Parathyroid adenoma (tissue), 2 donors: Measurements from ENCODE around the gene PNPLA3.

Source experiments
- H2AFZ ChIP-seq: fragments of 300-600 bp; sonication (generic); one replicate; pipeline ENCODE4 v1.7.0; 2017; ENCODE audit warnings: antibody characterized with exemption, mild to moderate bottlenecking
- H3K27ac ChIP-seq: fragments of 300-600 bp; sonication (generic); one replicate; pipeline ENCODE4 v1.7.0; 2017
- H3K27me3 ChIP-seq: fragments of 300-600 bp; sonication (generic); one replicate; pipeline ENCODE4 v1.7.0; 2017; ENCODE audit warnings: low read length; ENCODE audit not compliant: control insufficient read depth, insufficient read depth
- H3K36me3 ChIP-seq: fragments of 300-600 bp; sonication (generic); one replicate; pipeline ENCODE4 v1.7.0; 2017; ENCODE audit warnings: low read length; ENCODE audit not compliant: control insufficient read depth, insufficient read depth
- H3K4me1 ChIP-seq: fragments of 300-600 bp; sonication (generic); one replicate; pipeline ENCODE4 v1.7.0; 2017; ENCODE audit warnings: control low read depth
- H3K4me2 ChIP-seq: fragments of 300-600 bp; sonication (generic); one replicate; pipeline ENCODE4 v1.7.0; 2017; ENCODE audit warnings: low read length
- H3K4me3 ChIP-seq: fragments of 300-600 bp; sonication (generic); one replicate; pipeline ENCODE4 v1.7.0; 2017; ENCODE audit warnings: low read depth, low read length
- H3K79me2 ChIP-seq: fragments of 300-600 bp; sonication (generic); one replicate; pipeline ENCODE4 v1.7.0; 2017; ENCODE audit warnings: control low read depth
- H3K9ac ChIP-seq: fragments of 300-600 bp; sonication (generic); one replicate; pipeline ENCODE4 v1.7.0; 2017; ENCODE audit warnings: mild to moderate bottlenecking
- H3K9me3 ChIP-seq: fragments of 300-600 bp; sonication (generic); one replicate; pipeline ENCODE4 v1.7.0; 2017; ENCODE audit warnings: low read length; ENCODE audit not compliant: control insufficient read depth
- CTCF ChIP-seq: fragments of 300-600 bp; sonication (generic); IDR thresholded peaks from one replicate; pipeline ENCODE4 v1.7.0; 2017; ENCODE audit warnings: antibody characterized with exemption, mild to moderate bottlenecking
- donor health status: primary hyperparathyroidism.

The PNPLA3 gene

GRCh38 chr22:43893266-43893665 is 30.3 kb upstream of the PNPLA3 start:
- peaks cover 4% of the 10 kb centered on the region for H3K27me3 ChIP-seq

GRCh38 chr22:43894122-43894521 is 29.5 kb upstream of the PNPLA3 start:
- H3K4me3 ChIP-seq: no peak overlapping the region
- H3K27ac ChIP-seq: no peak overlapping the region
- no peaks in the 10 kb centered on the region for H3K4me1 ChIP-seq
- peaks cover 4% of the 10 kb centered on the region for H3K27me3 ChIP-seq
- H3K4me2 ChIP-seq: no peak overlapping the region
- no peak overlapping the region for H3K9ac ChIP-seq
- H3K36me3 ChIP-seq: no peaks in the 10 kb centered on the region
- H2AFZ ChIP-seq: no peak overlapping the region
- no peak for TF ChIP-seq CTCF
- H3K9me3 ChIP-seq: no peaks in the 10 kb centered on the region
- H3K79me2 ChIP-seq: no peaks in the 10 kb centered on the region

More at GRCh38 chr22:43893266-43893665, 30.3 kb upstream of the PNPLA3 start:
- Histone ChIP-seq H3K27ac (no peak overlapping the region), H3K4me3 (no peak overlapping the region), H3K9me3 (no peaks in the 10 kb centered on the region), H3K4me1 (no peaks in the 10 kb centered on the region), H3K36me3 (no peaks in the 10 kb centered on the region), H3K79me2 (no peaks in the 10 kb centered on the region), H3K9ac (no peak overlapping the region), H2AFZ (no peak overlapping the region), H3K4me2 (no peak overlapping the region)
- no peak for TF ChIP-seq CTCF

GRCh38 chr22:43895986-43896645 is 27.5 kb upstream of the PNPLA3 start:
- no peak for TF ChIP-seq CTCF
- no peak overlapping the region for H3K4me2 ChIP-seq
- H3K4me1 ChIP-seq: no peaks in the 10 kb centered on the region
- no peaks in the 10 kb centered on the region for H3K9me3 ChIP-seq
- H3K4me3 ChIP-seq: no peak overlapping the region
- no peak overlapping the region for H3K27ac ChIP-seq
- H2AFZ ChIP-seq: no peak overlapping the region
- H3K36me3 ChIP-seq: no peaks in the 10 kb centered on the region
- no peaks in the 10 kb centered on the region for H3K79me2 ChIP-seq
- no peak overlapping the region for H3K9ac ChIP-seq
- no peaks in the 10 kb centered on the region for H3K27me3 ChIP-seq

GRCh38 chr22:43897751-43898261 is 25.8 kb upstream of the PNPLA3 start:
- Histone ChIP-seq H3K4me3 (no peak overlapping the region), H3K4me2 (no peak overlapping the region), H3K27ac (no peak overlapping the region), H2AFZ (no peak overlapping the region), H3K9ac (no peak overlapping the region), H3K4me1 (no peaks in the 10 kb centered on the region), H3K79me2 (no peaks in the 10 kb centered on the region), H3K27me3 (no peaks in the 10 kb centered on the region), H3K36me3 (no peaks in the 10 kb centered on the region), H3K9me3 (no peaks in the 10 kb centered on the region)
- no peak for TF ChIP-seq CTCF

GRCh38 chr22:43900206-43900605 is 23.4 kb upstream of the PNPLA3 start:
- no peak overlapping the region for H3K9ac ChIP-seq
- no peak overlapping the region for H3K4me3 ChIP-seq
- H3K79me2 ChIP-seq: no peaks in the 10 kb centered on the region
- no peak for TF ChIP-seq CTCF
- H2AFZ ChIP-seq: no peak overlapping the region
- H3K4me2 ChIP-seq: no peak overlapping the region
- no peaks in the 10 kb centered on the region for H3K27me3 ChIP-seq
- H3K4me1 ChIP-seq: no peaks in the 10 kb centered on the region
- no peaks in the 10 kb centered on the region for H3K36me3 ChIP-seq
- no peak overlapping the region for H3K27ac ChIP-seq
- no peaks in the 10 kb centered on the region for H3K9me3 ChIP-seq
